GM23248 (cell line): ENCODE measurements around the gene NDUFAF2.

Experiments used
- EZH2 ChIP-seq: fragments of 200-600 bp; sonication (generic); IDR thresholded peaks from 2 replicates; pipeline ENCODE4 v1.6.1; 2018; ENCODE audit warnings: antibody characterized with exemption, mild to moderate bottlenecking; ENCODE audit not compliant: insufficient read depth, poor library complexity, severe bottlenecking
- EZH2phosphoT487 ChIP-seq: fragments of 200-600 bp; sonication (generic); IDR thresholded peaks from 2 replicates; pipeline ENCODE4 v1.6.1; 2018; ENCODE audit warnings: antibody characterized with exemption, moderate library complexity, mild to moderate bottlenecking, low read depth; ENCODE audit not compliant: insufficient read depth

- TF ChIP-seq EZH2 (no peak), EZH2phosphoT487 (no peak)
Observed at GRCh38 chr5:61176631-61177030, 231.6 kb downstream of the NDUFAF2 start.
